ENCODE data around the gene GLRX.

GLRX gene

DNA sequence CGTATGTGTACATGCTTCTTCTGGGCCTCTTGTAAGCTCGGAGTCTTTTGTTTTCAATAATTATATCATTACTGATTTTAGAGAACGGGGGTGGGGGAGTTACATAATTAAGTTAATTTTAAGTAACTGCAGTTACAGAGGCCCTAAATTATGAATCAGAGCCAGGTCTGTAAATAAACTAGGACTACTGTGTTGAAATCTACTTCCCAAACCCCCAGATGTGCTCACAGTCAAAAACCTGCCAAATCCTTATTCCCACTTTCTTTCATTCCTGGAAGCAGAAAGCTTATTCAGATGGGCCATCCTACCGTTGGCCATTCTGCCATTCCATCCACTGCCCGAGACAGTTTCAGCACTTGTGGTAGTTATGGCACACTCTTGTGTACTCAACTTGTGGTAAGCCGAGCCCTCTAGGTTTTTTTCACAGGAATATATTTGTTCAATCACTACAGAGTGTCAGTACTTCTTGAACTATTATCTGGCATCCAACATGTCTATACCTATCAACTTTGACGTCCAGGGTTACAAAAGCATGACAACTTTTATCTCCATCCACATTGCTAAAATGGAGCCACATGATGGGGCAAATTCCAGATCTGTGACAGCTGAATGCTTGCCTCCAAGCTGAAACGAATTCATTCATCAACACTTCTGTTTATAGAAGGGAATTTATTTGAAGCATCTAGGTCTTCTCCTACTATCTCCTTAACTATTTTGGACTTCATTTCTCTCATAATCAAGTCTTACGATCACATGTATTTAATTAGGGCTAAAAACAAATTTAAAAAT, 37.8 kb downstream of the GLRX start:
- H3K4me3 ChIP-seq (ENCODE audit: low read depth, low read length) = no peak overlapping the region

DNA sequence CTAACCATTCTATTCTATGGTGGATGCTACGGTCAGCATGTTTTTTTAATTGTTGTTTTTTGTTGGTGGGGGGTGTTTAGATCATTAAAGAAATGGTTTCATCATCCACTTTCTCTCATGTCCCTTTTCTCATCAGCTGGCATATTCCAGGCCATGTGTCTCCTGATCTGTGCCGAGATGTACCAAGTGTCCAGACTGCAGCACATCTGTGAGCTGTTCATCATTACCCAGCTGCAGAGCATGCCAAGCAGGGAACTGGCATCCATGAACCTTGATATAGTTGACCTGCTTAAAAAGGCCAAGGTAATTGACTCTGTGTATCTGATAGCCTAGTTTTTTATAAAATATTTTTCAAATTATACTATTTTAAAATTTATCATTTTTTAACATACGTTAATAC, 38.9 kb downstream of the GLRX start:
- H3K4me3 ChIP-seq (ENCODE audit: low read depth, low read length) = no peak overlapping the region

DNA sequence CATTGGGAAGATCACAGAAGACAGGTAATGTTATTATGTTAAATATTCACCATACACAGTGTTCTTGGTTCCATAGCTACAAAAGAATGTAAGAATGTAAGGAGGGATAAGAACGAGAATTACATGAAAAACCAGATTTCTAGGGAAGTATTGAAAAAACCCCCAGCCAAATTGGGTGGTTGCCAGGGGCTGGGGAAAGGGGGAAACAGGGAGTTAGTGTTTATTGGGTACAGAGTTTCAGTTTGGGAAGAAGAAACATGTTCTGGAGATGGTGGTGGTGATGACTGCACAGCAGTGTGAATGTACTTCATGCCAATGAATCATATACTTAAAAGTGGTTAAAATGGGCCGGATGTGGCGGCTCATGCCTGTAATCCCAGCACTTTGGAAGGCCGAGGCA, 40.3 kb downstream of the GLRX start:
- H3K4me3 ChIP-seq (ENCODE audit: low read depth, low read length) = no peak overlapping the region

DNA sequence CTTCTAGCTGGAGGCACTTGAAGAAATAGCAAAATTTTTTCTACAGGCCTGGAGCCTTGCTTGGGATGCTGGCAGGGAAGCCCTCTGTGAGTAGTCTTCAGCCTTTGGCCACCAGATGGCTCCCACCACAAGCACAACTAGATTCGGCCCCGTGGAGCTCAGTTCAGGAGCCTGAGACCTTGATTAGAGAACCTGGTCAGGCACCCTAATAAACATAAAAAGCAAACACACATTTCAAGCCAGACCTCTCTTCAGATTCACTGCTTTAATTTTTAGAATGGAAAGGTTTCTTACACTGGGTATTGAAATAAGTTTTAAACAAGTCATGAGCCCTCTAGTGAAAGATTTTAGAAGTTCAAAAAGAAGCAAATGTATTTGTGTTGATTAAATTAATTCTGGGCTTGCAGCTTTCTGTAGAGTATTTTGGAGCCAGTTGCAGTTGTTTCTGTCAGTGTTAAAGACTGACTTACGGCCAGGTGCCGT, 41.4 kb downstream of the GLRX start:
- H3K4me3 ChIP-seq (ENCODE audit: low read depth, low read length) = no peak overlapping the region

DNA sequence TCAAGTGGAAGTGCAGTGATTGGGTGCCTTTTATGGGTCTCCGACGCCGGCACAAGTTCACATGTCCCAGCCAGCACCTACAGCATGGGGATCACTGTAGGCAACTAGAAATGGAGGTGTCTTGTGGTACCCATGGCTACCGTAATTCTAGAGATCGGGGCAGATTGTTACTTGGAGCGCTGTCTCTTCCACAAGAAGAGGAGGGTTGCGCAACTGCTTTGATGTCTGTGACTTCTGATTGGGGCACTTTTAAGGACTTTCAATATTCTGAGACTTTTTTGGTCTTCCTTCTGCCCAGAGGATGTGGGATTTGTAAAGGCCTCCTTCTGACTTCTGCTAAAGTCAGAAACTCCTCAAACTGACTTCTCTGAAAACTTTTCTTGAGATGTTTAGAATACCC, 41.9 kb downstream of the GLRX start:
- H3K4me3 ChIP-seq (ENCODE audit: low read depth, low read length) = no peak overlapping the region

DNA sequence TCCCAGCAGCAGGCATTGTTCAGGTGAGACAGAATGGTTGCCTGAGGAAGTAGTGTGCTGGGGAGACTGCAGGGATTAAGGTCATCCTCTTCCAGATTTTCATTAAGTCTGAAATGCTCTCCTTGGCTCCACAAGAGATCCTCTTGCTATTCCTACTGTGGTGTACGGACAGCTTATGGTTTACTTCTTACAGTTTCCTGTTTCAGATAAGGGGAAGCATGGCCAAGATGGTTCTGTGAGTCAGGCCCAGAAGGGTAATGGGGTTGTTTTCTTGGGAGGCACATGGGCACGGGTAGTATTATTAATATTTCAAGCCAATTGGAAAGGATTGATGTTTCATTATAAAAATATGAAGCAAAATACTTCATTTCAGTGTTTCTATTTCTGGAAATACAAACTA, 42.9 kb downstream of the GLRX start:
- H3K4me3 ChIP-seq (ENCODE audit: low read depth, low read length) = no peak overlapping the region

DNA sequence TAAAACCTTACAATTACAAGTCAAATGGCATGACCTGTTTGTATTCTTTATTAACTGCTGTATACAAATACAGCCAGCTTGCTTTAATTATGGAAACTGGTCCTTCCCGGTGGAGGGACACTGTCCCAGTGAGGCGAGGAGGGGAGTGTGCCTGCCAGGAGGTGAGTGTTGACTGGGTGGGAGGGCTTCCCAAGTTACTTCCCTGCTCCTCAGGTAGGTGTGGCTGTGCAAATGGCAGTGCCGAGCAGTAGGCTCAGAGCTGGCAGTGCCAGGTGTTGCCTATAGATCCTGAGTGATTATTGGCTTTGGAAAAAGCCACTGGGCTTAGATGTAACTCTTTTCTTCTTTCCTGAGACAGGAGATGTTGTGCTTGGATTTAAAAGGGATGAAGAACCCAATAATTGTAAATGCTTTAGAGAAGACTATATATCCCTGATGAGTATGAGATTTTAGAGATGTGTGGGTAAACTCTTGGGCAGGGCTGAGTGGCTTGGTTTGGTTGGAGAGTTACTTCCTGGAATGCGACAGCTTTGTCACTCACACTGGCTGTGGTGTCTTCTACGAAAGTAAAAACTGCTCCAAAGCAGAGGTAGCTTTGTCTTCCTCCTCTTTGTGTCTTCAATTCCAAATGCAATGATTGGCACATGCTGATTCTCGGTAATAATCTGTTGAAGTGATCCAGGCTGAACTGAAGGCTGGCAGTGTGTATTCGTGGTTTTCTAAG, 43.7 kb downstream of the GLRX start:
- no peak overlapping the region for H3K4me3 ChIP-seq (ENCODE audit: low read depth, low read length)

DNA sequence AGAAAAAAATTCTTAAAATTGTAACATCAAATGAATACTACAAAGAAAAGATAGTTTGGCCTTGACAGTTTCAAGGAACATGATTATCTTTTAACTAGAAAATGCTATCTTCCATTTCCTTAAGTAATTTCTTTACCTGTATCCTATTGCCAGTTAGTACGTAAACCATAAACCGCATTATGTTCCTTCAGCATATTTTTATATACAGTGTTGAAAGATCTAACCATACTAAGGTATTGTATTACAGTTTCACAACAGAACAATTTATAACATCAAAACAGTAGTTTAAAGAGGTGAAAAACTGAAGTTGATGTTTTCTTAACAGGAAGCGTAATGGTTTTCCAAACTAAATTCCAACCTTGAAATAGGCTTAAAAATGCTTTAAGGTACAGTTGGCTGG, 45.1 kb downstream of the GLRX start:
- H3K4me3 ChIP-seq (ENCODE audit: low read depth, low read length) = no peak overlapping the region

DNA sequence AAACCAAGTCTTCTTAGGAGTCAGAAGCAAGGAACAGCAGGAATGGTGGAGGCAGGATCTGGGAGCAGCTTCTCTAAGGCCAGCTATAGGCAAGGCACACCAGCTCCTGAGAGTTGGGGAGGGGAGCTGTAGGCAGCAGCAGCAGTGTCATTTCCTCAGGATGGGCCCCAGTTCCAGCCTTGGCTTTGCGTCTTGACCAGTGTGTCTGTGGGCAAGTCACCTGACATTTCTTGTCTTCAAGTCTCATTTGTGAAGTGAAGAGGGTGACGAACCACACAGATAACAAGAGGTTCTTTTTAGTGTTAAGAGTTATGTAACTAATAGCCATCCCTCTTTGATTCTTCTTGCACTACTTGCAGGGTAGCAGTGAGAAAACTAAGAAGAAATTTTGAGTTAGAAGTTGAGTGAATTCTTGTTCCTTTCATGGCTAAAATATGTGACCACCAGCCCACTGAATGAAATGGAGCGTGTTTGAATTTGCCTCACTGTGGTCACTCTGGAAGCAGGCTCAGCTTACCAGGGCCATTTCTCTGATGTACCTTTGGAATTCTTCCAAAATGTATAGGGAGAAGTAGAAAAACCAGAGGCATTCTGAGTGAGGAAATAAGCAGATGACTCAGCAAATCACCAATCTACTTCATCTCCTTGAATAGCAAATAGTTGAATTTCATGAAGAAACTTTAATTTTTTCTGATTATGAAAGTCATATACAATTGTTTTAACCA, 49.0 kb downstream of the GLRX start:
- H3K4me3 ChIP-seq (ENCODE audit: low read depth, low read length) = no peak overlapping the region

DNA sequence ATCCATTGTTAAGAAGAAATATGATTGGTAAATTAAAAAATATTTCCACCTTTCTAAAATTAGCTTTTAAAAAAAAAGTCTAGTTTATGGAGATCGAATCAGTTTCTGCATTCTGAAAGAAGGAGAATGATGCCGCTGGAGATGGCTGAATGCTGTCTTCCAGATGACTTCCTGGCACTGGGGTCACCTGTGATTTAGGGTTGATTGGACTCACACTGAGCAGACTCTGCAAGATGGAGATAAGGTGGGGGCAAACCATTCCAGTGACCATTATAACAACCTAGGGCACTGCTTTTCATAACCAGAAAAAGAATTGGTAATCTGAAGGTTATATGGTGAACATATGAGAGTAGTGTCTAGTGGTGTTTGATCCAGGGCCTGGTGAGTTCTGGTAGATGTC, 50.6 kb downstream of the GLRX start:
- H3K4me3 ChIP-seq (ENCODE audit: low read depth, low read length) = no peak overlapping the region

DNA sequence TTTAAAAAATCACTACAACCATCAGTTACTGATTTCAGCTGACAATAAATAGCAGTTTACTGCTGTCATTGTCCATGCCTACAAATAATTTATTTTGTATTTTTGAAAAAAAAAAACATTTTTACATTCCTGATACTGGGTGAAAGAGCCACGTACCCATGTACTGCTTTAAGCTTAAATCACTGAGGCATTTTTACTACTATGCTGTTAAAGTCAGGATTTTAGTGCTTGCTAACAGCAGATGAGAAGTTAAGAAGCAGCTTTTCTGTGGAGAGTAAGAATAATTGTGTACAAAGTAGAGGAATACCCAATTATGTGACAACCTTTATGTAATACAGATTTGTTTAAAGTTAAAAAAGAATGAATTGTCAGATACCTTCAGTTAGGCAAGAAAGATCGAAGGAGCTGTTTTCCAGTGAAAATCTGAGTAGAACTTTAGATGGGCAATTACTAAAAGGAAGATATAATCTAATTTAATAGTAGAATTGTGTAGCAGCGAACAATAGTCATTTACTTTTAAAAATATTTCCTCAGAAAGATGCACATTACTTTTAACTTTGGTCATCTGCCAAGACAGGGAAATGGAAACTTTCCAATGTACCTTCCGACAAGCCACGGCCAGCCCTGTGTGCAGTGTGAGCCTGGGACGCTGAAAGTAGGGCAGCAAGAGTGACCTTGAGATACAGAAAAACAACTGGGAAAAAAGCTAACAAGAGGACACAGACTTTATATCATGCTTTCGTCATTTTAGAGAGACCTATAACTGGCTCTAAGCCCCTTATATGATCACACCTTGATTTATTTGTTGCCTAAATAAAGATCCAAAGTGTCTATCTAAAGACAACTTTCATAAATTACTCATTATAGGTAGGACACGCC, 51.5 kb downstream of the GLRX start:
- H3K4me3 ChIP-seq (ENCODE audit: low read depth, low read length) = no peak overlapping the region

DNA sequence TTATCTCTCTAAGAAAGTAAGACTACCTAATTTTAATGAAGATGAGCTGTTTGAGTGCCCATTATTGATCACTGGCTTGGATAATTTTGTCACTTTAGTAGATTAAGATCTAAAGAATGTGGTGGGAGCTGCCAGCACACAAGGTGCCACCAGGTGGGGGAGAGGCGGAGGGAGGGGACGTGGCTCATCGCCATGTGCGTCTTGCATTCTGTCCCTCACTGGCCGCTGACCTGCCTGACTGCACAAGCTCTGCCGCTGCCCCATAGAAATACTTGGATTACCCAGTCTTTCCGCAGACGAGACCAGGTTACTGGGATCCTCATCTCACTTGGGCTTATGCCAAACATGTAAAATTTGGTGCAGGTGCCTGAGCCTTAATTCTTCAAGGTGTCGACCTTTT, 53.8 kb downstream of the GLRX start:
- no peak overlapping the region for H3K4me3 ChIP-seq (ENCODE audit: low read depth, low read length)

DNA sequence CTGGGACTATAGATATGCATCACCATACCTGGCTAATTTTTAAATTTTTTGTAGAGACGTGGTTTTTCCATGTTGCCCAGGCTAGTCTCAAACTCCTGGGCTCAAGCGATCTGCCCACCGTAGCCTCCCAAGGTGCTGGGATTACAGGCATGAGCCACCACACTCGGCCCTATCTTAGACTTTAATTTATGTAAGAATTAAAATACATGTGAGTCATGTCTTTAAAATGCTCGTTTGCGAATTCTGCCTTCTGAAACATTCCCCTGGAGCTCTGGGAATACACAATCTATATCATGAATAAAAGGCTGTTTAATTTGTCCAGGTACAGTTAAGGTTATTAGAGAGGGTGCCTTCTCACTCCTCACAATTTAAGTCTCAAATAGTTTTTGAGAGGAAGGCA, 58.6 kb downstream of the GLRX start:
- no peak overlapping the region for H3K4me3 ChIP-seq (ENCODE audit: low read depth, low read length)
